ENCODE data around the gene PEX14.

Gene PEX14

GRCh38 chr1:10617931-10618885 lies 143.5 kb downstream of the PEX14 start:
- H3K9me3 ChIP-seq, result no peaks in the 10 kb centered on the region
- peaks cover 5% of the 10 kb centered on the region for H3K36me3 ChIP-seq
- H3K27ac ChIP-seq, result no peak overlapping the region
- H3K4me1 ChIP-seq (ENCODE audit: control insufficient read depth in 1 of 2, insufficient read depth in 1 of 2, low read depth in 1 of 2, low read length in 1 of 2), result no peaks in the 10 kb centered on the region
- TF ChIP-seq, protein P1, sequence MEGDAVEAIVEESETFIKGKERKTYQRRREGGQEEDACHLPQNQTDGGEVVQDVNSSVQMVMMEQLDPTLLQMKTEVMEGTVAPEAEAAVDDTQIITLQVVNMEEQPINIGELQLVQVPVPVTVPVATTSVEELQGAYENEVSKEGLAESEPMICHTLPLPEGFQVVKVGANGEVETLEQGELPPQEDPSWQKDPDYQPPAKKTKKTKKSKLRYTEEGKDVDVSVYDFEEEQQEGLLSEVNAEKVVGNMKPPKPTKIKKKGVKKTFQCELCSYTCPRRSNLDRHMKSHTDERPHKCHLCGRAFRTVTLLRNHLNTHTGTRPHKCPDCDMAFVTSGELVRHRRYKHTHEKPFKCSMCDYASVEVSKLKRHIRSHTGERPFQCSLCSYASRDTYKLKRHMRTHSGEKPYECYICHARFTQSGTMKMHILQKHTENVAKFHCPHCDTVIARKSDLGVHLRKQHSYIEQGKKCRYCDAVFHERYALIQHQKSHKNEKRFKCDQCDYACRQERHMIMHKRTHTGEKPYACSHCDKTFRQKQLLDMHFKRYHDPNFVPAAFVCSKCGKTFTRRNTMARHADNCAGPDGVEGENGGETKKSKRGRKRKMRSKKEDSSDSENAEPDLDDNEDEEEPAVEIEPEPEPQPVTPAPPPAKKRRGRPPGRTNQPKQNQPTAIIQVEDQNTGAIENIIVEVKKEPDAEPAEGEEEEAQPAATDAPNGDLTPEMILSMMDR (IDR thresholded peaks at IDR 0.05), result no peak
- no peak overlapping the region for H3K4me3 ChIP-seq (ENCODE audit: low read depth in 1 of 2, low read length in 1 of 2)
- no peaks in the 10 kb centered on the region for H3K27me3 ChIP-seq

DNA sequence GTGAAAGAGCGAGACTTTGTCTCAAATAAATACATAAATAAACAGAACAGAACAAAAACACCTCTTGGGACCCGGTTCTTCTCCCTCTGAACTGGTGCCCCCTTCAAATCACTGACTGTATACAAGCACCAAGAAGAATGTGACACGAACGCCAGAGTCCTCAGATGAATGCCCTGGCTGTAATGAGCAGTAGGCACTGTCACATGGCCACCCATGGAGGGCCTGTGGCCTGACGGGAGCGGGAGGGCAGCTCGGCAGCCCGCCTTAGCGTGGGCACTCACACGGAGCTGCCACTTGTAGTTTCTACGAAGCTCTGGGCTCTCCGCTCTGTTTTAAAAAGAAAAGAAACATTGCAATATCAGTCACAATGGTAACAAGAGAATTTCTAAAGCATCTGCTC lies 146.0 kb downstream of the PEX14 start:
- no peaks in the 10 kb centered on the region for H3K9me3 ChIP-seq
- no peaks in the 10 kb centered on the region for H3K27me3 ChIP-seq
- H3K27ac ChIP-seq, result no peak overlapping the region
- peaks cover 19% of the 10 kb centered on the region for H3K36me3 ChIP-seq
- H3K4me3 ChIP-seq (ENCODE audit: low read depth in 1 of 2, low read length in 1 of 2), result no peak overlapping the region
- H3K4me1 ChIP-seq (ENCODE audit: control insufficient read depth in 1 of 2, insufficient read depth in 1 of 2, low read depth in 1 of 2, low read length in 1 of 2), result no peaks in the 10 kb centered on the region
- TF ChIP-seq, protein P1 (IDR thresholded peaks at IDR 0.05), result no peak

- Histone ChIP-seq H3K9me3 (no peaks in the 10 kb centered on the region), H3K27me3 (no peaks in the 10 kb centered on the region), H3K36me3 (peaks cover 19% of the 10 kb centered on the region), H3K4me3 (ENCODE audit: low read depth in 1 of 2, low read length in 1 of 2) (no peak overlapping the region), H3K27ac (no peak overlapping the region), H3K4me1 (ENCODE audit: control insufficient read depth in 1 of 2, insufficient read depth in 1 of 2, low read depth in 1 of 2, low read length in 1 of 2) (no peaks in the 10 kb centered on the region)
- TF ChIP-seq, protein P1 (IDR thresholded peaks at IDR 0.05), result no peak
Measured at GRCh38 chr1:10621906-10622305, 147.2 kb downstream of the PEX14 start.

GRCh38 chr1:10622910-10623685 lies 148.3 kb downstream of the PEX14 start:
- no peaks in the 10 kb centered on the region for H3K4me1 ChIP-seq (ENCODE audit: control insufficient read depth in 1 of 2, insufficient read depth in 1 of 2, low read depth in 1 of 2, low read length in 1 of 2)
- H3K9me3 ChIP-seq, result no peaks in the 10 kb centered on the region
- H3K27me3 ChIP-seq, result no peaks in the 10 kb centered on the region
- H3K27ac ChIP-seq, result no peak overlapping the region
- no peak overlapping the region for H3K4me3 ChIP-seq (ENCODE audit: low read depth in 1 of 2, low read length in 1 of 2)
- TF ChIP-seq, protein P1 (IDR thresholded peaks at IDR 0.05), result no peak
- peaks cover 19% of the 10 kb centered on the region for H3K36me3 ChIP-seq

- no peaks in the 10 kb centered on the region for H3K27me3 ChIP-seq
- no peaks in the 10 kb centered on the region for H3K4me1 ChIP-seq (ENCODE audit: control insufficient read depth in 1 of 2, insufficient read depth in 1 of 2, low read depth in 1 of 2, low read length in 1 of 2)
- no peak overlapping the region for H3K27ac ChIP-seq
- H3K36me3 ChIP-seq, result peaks cover 19% of the 10 kb centered on the region
- no peak overlapping the region for H3K4me3 ChIP-seq (ENCODE audit: low read depth in 1 of 2, low read length in 1 of 2)
- TF ChIP-seq, protein P1 (IDR thresholded peaks at IDR 0.05), result no peak
- no peaks in the 10 kb centered on the region for H3K9me3 ChIP-seq
Measured at GRCh38 chr1:10623686-10624145, 149.0 kb downstream of the PEX14 start.
